Upper lobe of right lung (tissue), 1 donor: Measurements from ENCODE around the gene ADAM10. TPM values are rescaled to one million over a fixed set of nuclear protein-coding genes. Genes with fewer than 3 reads are reported as not detected.
A peak's percentile ranks its signal among the peaks of the same experiment; 100 is the strongest.

ENCODE experiments used
- ATAC-seq: fragments of 200-7000 bp; cut with Tn5 transposase; one replicate; pipeline ENCODE4 v1.9.1; 2020; ENCODE audit warnings: mild to moderate bottlenecking, moderate library complexity
- DNase-seq: peaks from one replicate; pipeline ENCODE4 v3.0.0-alpha.2; 2020
- H3K27ac ChIP-seq: fragments of 200-600 bp; one replicate; pipeline ENCODE4 v1.8.0; 2022
- H3K27me3 ChIP-seq: fragments of 200-600 bp; one replicate; pipeline ENCODE4 v1.8.0; 2022; ENCODE audit warnings: mild to moderate bottlenecking
- H3K36me3 ChIP-seq: fragments of 200-600 bp; one replicate; pipeline ENCODE4 v1.8.0; 2022
- H3K4me1 ChIP-seq: fragments of 200-600 bp; one replicate; pipeline ENCODE4 v1.8.0; 2022
- H3K4me3 ChIP-seq: fragments of 200-600 bp; one replicate; pipeline ENCODE4 v1.8.0; 2022; ENCODE audit warnings: mild to moderate bottlenecking
- H3K9me3 ChIP-seq: fragments of 200-600 bp; one replicate; pipeline ENCODE4 v1.8.0; 2022
- CTCF ChIP-seq: fragments of 200-600 bp; IDR thresholded peaks from one replicate; pipeline ENCODE4 v1.8.0; 2022; ENCODE audit warnings: antibody characterized with exemption
- intact Hi-C: fragments of 100-400 bp; cut with DNase I; formaldehyde crosslinking; loops from one replicate; pipeline ENCODE4 v1.11.0; 2022
- total RNA-seq: library from RNA; stranded (reverse); fragmentation: NEBNext Ultra II Directional; extraction: Animal tissue kit (Norgen Biotek cat#: 25700); gene quantifications from one replicate; pipeline ENCODE4 v1.2.1, GENCODE V29; 2021
- donor health status: DM: no; HTN: yes; CAD: no; lungs with severe emphysema.

Gene ADAM10
- total RNA-seq, 1 donor from 2014 or later, result 139 TPM

DNA sequence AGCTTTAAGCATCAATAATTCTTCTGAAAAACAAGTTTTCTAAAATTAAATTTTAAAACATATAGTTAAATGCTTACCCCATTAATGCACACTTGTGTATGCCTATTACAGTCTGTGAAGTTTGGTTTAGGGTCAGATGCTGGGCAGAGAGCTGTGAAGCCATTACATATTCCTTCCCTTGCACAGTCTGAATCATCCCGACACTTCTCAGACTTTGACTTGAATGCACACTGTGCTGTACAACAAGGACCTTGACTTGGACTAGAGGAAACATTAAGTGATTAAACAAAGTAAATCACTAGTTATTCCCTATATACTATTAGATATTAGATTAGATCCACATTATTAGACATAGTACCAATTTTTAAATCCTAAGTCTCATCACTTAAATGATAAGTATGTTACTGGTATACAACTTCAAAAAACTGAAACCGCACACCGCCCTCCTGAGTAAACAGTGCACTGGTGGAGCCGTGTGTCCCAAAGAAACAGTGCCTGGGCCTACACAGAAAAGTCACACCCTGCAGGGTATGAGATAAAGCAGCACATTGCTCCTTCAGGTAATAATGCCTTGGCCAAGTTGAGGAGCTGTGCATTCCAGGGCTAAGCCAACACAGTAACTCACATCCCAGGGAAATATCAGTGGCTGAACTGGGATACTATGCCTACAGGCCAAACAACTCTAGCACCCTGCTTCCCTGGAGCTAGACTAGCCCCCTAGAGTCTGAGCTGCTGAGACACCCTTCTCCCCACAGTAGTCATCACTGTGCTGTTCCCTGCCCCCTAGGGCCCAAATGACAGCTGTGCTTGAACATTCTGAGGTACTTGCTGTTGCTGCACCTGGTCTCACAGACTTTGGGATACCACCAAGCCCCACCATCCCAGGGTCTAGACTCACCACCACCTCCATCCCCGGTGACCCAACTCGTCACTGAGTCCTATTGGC is 137.5 kb downstream of the ADAM10 start:
- ATAC-seq, result peak; percentile 62
- DNase-seq, result no peak
- no peak for TF ChIP-seq CTCF
- H3K4me1 ChIP-seq, result no peaks in the 10 kb centered on the region
- no peak overlapping the region for H3K4me3 ChIP-seq
- H3K27ac ChIP-seq, result no peak overlapping the region
- no peaks in the 10 kb centered on the region for H3K27me3 ChIP-seq
- peaks cover 8% of the 10 kb centered on the region for H3K9me3 ChIP-seq
- intact Hi-C loops, result no loop called here
- H3K36me3 ChIP-seq, result peaks cover 19% of the 10 kb centered on the region

GRCh38 chr15:58608711-58609110 is 140.8 kb downstream of the ADAM10 start:
- intact Hi-C loops, result no loop called here
- peaks cover 19% of the 10 kb centered on the region for H3K36me3 ChIP-seq
- ATAC-seq, result no peak
- no peaks in the 10 kb centered on the region for H3K27me3 ChIP-seq
- no peak overlapping the region for H3K4me3 ChIP-seq
- H3K4me1 ChIP-seq, result no peaks in the 10 kb centered on the region
- H3K27ac ChIP-seq, result no peak overlapping the region
- DNase-seq, result no peak
- TF ChIP-seq CTCF, result no peak
- no peaks in the 10 kb centered on the region for H3K9me3 ChIP-seq

GRCh38 chr15:58608129-58608590 is 141.3 kb downstream of the ADAM10 start:
- H3K27me3 ChIP-seq, result no peaks in the 10 kb centered on the region
- no peak for DNase-seq
- H3K36me3 ChIP-seq, result peaks cover 19% of the 10 kb centered on the region
- H3K4me3 ChIP-seq, result no peak overlapping the region
- no peak for TF ChIP-seq CTCF
- no peaks in the 10 kb centered on the region for H3K9me3 ChIP-seq
- ATAC-seq, result no peak
- H3K4me1 ChIP-seq, result no peaks in the 10 kb centered on the region
- intact Hi-C loops, result no loop called here
- H3K27ac ChIP-seq, result no peak overlapping the region

- DNase-seq (no peak), ATAC-seq (no peak)
- H3K36me3 ChIP-seq, result peaks cover 19% of the 10 kb centered on the region
- no peak overlapping the region for H3K27ac ChIP-seq
- no peaks in the 10 kb centered on the region for H3K9me3 ChIP-seq
- no peak for TF ChIP-seq CTCF
- H3K27me3 ChIP-seq, result no peaks in the 10 kb centered on the region
- H3K4me3 ChIP-seq, result no peak overlapping the region
- intact Hi-C loops, result no loop called here
- H3K4me1 ChIP-seq, result no peaks in the 10 kb centered on the region
These were observed 142.9 kb downstream of the ADAM10 start for GRCh38 chr15:58606577-58607080.

- H3K4me3 ChIP-seq, result no peak overlapping the region
- DNase-seq, result no peak
- intact Hi-C loops, result no loop called here
- peaks cover 19% of the 10 kb centered on the region for H3K36me3 ChIP-seq
- H3K9me3 ChIP-seq, result no peaks in the 10 kb centered on the region
- peak; percentile 49 for ATAC-seq
- TF ChIP-seq CTCF, result no peak
- H3K4me1 ChIP-seq, result no peaks in the 10 kb centered on the region
- no peaks in the 10 kb centered on the region for H3K27me3 ChIP-seq
- no peak overlapping the region for H3K27ac ChIP-seq
These were observed 143.5 kb downstream of the ADAM10 start for GRCh38 chr15:58605931-58606530.
